ENCODE data around the gene RALBP1. TPM values are rescaled to one million over a fixed set of nuclear protein-coding genes. Genes with fewer than 3 reads are reported as not detected.

RALBP1 gene
- polyA plus RNA-seq, 1 donor (not counting 4 experiments of a cell fraction or from before 2014, with no cell fraction given), result 47.6 TPM

GRCh38 chr18:9437672-9438071 lies 37.6 kb upstream of the RALBP1 start:
- no peak overlapping the region for H3K4me2 ChIP-seq (ENCODE audit: control insufficient read depth, extremely low read depth, insufficient read depth, low read depth, low read length)
- H3K36me3 ChIP-seq (ENCODE audit: control insufficient read depth in 2 of 2, extremely low read depth in 1 of 2, insufficient read depth in 2 of 2, low read length in 2 of 2), result no peaks in the 10 kb centered on the region
- no peaks in the 10 kb centered on the region for H3K79me2 ChIP-seq (ENCODE audit: control insufficient read depth, insufficient read depth, low read length)
- DNase-seq (ENCODE audit: low read depth, low spot score) (no peak), FAIRE-seq (no peak)
- H3K9me1 ChIP-seq (ENCODE audit: control insufficient read depth, extremely low read depth, insufficient read depth, low read length), result no peaks in the 10 kb centered on the region
- no peak overlapping the region for H3K9ac ChIP-seq (ENCODE audit: control insufficient read depth, extremely low read depth, insufficient read depth, low read length)
- TF ChIP-seq CTCF (optimal IDR thresholded peaks at IDR 0.05 in 1 of 3, IDR thresholded peaks at IDR 0.05 in 1 of 3, conservative IDR thresholded peaks at IDR 0.05 in 1 of 3; ENCODE audit: extremely low read depth in 1 of 3, insufficient read depth in 2 of 3, low read length in 3 of 3) (no peak), EZH2 (IDR thresholded peaks at IDR 0.05; ENCODE audit: low read length) (no peak)
- no peaks in the 10 kb centered on the region for H3K4me1 ChIP-seq (ENCODE audit: control insufficient read depth, extremely low read depth, insufficient read depth, low read length)
- no peak overlapping the region for H3K27ac ChIP-seq (ENCODE audit: control insufficient read depth, insufficient read depth, low read length)
- no peaks in the 10 kb centered on the region for H3K27me3 ChIP-seq (ENCODE audit: control insufficient read depth, extremely low read depth, insufficient read depth, low read length)
- no peak overlapping the region for H3K4me3 ChIP-seq (ENCODE audit: control insufficient read depth in 2 of 3, extremely low read depth in 1 of 3, insufficient read depth in 2 of 3, low read depth in 1 of 3, low read length in 3 of 3)
- no peaks in the 10 kb centered on the region for H3K9me3 ChIP-seq (ENCODE audit: control insufficient read depth, low read depth, low read length)
- dilution Hi-C loops (cut with MboI; ENCODE audit: extremely low pct_ligation_motif_present, low sequenced_read_pairs), result no loop called here
- no peak overlapping the region for H2AFZ ChIP-seq (ENCODE audit: control insufficient read depth, low read length)
- no peaks in the 10 kb centered on the region for H4K20me1 ChIP-seq (ENCODE audit: control insufficient read depth, extremely low read depth, insufficient read depth, low read length)

- dilution Hi-C loops (cut with MboI; ENCODE audit: extremely low pct_ligation_motif_present, low sequenced_read_pairs), result no loop called here
- DNase-seq (ENCODE audit: low read depth, low spot score), result no peak
- TF ChIP-seq CTCF (optimal IDR thresholded peaks at IDR 0.05 in 1 of 3, IDR thresholded peaks at IDR 0.05 in 1 of 3, conservative IDR thresholded peaks at IDR 0.05 in 1 of 3; ENCODE audit: extremely low read depth in 1 of 3, insufficient read depth in 2 of 3, low read length in 3 of 3) (no peak), EZH2 (IDR thresholded peaks at IDR 0.05; ENCODE audit: low read length) (no peak)
- Histone ChIP-seq H4K20me1 (ENCODE audit: control insufficient read depth, extremely low read depth, insufficient read depth, low read length) (no peaks in the 10 kb centered on the region), H3K79me2 (ENCODE audit: control insufficient read depth, insufficient read depth, low read length) (no peaks in the 10 kb centered on the region), H3K9ac (ENCODE audit: control insufficient read depth, extremely low read depth, insufficient read depth, low read length) (no peak overlapping the region), H3K4me2 (ENCODE audit: control insufficient read depth, extremely low read depth, insufficient read depth, low read depth, low read length) (no peak overlapping the region), H2AFZ (ENCODE audit: control insufficient read depth, low read length) (no peak overlapping the region), H3K4me3 (ENCODE audit: control insufficient read depth in 2 of 3, extremely low read depth in 1 of 3, insufficient read depth in 2 of 3, low read depth in 1 of 3, low read length in 3 of 3) (no peak overlapping the region), H3K27me3 (ENCODE audit: control insufficient read depth, extremely low read depth, insufficient read depth, low read length) (no peaks in the 10 kb centered on the region), H3K4me1 (ENCODE audit: control insufficient read depth, extremely low read depth, insufficient read depth, low read length) (no peaks in the 10 kb centered on the region), H3K27ac (ENCODE audit: control insufficient read depth, insufficient read depth, low read length) (no peak overlapping the region), H3K36me3 (ENCODE audit: control insufficient read depth in 2 of 2, extremely low read depth in 1 of 2, insufficient read depth in 2 of 2, low read length in 2 of 2) (no peaks in the 10 kb centered on the region), H3K9me3 (ENCODE audit: control insufficient read depth, low read depth, low read length) (no peaks in the 10 kb centered on the region), H3K9me1 (ENCODE audit: control insufficient read depth, extremely low read depth, insufficient read depth, low read length) (no peaks in the 10 kb centered on the region)
- FAIRE-seq, result no peak
Measured at GRCh38 chr18:9441061-9441460, 34.3 kb upstream of the RALBP1 start.
